Ovary (tissue), 9 donors: ENCODE measurements around the gene DLG1. TPM values are rescaled to one million over a fixed set of nuclear protein-coding genes. Genes with fewer than 3 reads are reported as not detected.

ENCODE experiments used
- DNase-seq, 5 donors: peaks; one replicate each; pipeline ENCODE4 v3.0.0-alpha.2; 2019 to 2020
- H3K27ac ChIP-seq, 2 donors: fragments of 200-600 bp; one replicate each; pipeline versions ENCODE4 v1.5.1 to v1.8.0; 2019 to 2022
- H3K27me3 ChIP-seq: fragments of 200-600 bp; one replicate; pipeline ENCODE4 v1.8.0; 2022
- H3K36me3 ChIP-seq: fragments of 200-600 bp; sonication (generic); one replicate; pipeline ENCODE4 v1.5.1; 2019
- H3K4me1 ChIP-seq: one replicate; pipeline ENCODE4 v1.8.1; 2013; ENCODE audit warnings: mild to moderate bottlenecking, moderate library complexity; ENCODE audit not compliant: insufficient read depth
- H3K4me3 ChIP-seq: fragments of 200-600 bp; sonication (generic); one replicate; pipeline ENCODE4 v1.5.1; 2017
- H3K9me3 ChIP-seq, 2 donors: fragments of 200-600 bp in 1 of 2; sonication (generic) in 1 of 2; one replicate each; pipeline versions ENCODE4 v1.5.1 to v1.8.1; 2013 to 2019; ENCODE audit warnings: mild to moderate bottlenecking in 1 of 2, moderate library complexity in 1 of 2
- CTCF ChIP-seq, 3 donors: fragments of 450-650 bp in 2 of 3; fragments of 200-600 bp in 1 of 3; IDR thresholded peaks; one replicate each; pipeline versions ENCODE4 v1.5.1 to v1.8.0; 2016 to 2022; ENCODE audit warnings: antibody characterized with exemption in 3 of 3, mild to moderate bottlenecking in 1 of 3
- EP300 ChIP-seq: sonication (generic); formaldehyde crosslinking; IDR thresholded peaks from one replicate; pipeline ENCODE4 v1.6.1; 2017; ENCODE audit warnings: antibody characterized with exemption
- POLR2A ChIP-seq: fragments of 450-650 bp; IDR thresholded peaks from one replicate; pipeline ENCODE4 v1.6.1; 2017; ENCODE audit warnings: antibody characterized with exemption, mild to moderate bottlenecking, moderate library complexity
- WGBS, 3 donors: extraction: QIAGEN DNeasy Blood & Tissue Kit in 1 of 3; methylation state at CpG; one replicate each; pipeline versions ENCODE4 v1.1.5 to v1.1.7; 2013 to 2017; 5-methylcytosine and 5-hydroxymethylcytosine counted together
- intact Hi-C, 4 donors: fragments of 100-400 bp; cut with DNase I; formaldehyde crosslinking; loops; one replicate each; pipeline versions ENCODE4 v1.11.0 to v1.15.1; 2022 to 2023
- microRNA-seq, 3 donors: library from miRNA; unstranded; fragments of <30 nt; microRNA quantifications; one replicate each; pipeline versions ENCODE4 to v1.2.0, GENCODE V29; 2019 to 2020
- polyA plus RNA-seq, 2 donors: library from polyadenylated mRNA; stranded (reverse); fragments of 200-250 nt in 1 of 2; fragments of 350-450 nt in 1 of 2; fragmentation: Illumina TruSeq in 1 of 2; extraction: RNeasy Lipid Tissue Mini Kit (QIAGEN cat#74804) in 1 of 2; gene quantifications; one replicate each; pipeline ENCODE4 v1.2.3, GENCODE V29; 2013 to 2014
- small RNA-seq: library from RNA; depleted of rRNA; stranded (forward); fragments of <200 nt; gene quantifications from one replicate; pipeline ENCODE3, GENCODE V24; 2016
- total RNA-seq, 7 donors: library from RNA; depleted of rRNA in 2 of 7; stranded (reverse); fragments of >200 nt in 2 of 7; fragmentation: NEBNext Ultra II Directional in 3 of 7; extraction: Animal tissue kit (Norgen Biotek cat#: 25700) in 3 of 7; gene quantifications; one replicate each; pipeline versions ENCODE4 v1.1.0 to v1.2.4, GENCODE V29; 2016 to 2023
- donor health status: DM: no; HTN: no; CAD: no; lungs with moderate emphysema.
- donor health status: DM: no; HTN: no; CAD: no.
- donor health status: Bipolar disorder and iron deficiency.
- donor health status: DM: yes; HTN: yes; CAD: no.
- donor health status: DM: no; HTN: no; CAD: no.
- donor health status: DM: yes; HTN: yes; CAD: no.

DLG1 gene
- total and polyA plus RNA-seq, 9 donors: 20.5 to 99.1 (median 62.5) TPM

GRCh38 chr3:196994056-196994455, 304.4 kb downstream of the DLG1 start:
- intact Hi-C loops: loop anchor here in 2 of 4 donors (10.0 kb wide), 2 partner anchors 191 to 511 kb away; no protein-coding TSS in a partner anchor
- 74 to 80% (median 75%) methylated on average over 16 of the region's 16 CpGs for WGBS, 3 donors
- no peaks in the 10 kb centered on the region for H3K9me3 ChIP-seq
- TF ChIP-seq CTCF (IDR thresholded peaks at IDR 0.05) (no peak), EP300 (no peak), POLR2A (no peak)
- H3K4me1 ChIP-seq: no peaks in the 10 kb centered on the region
- peak in 1 of 5 donors; percentile 19 for DNase-seq
- H3K27me3 ChIP-seq: no peaks in the 10 kb centered on the region
- H3K27ac ChIP-seq: no peak overlapping the region
- no peaks in the 10 kb centered on the region for H3K36me3 ChIP-seq
- H3K4me3 ChIP-seq: no peak overlapping the region

Small RNA genes lying within 50 kb of the gene (microRNA-seq; reads per million reads assigned to microRNA genes)
- gene MIR4797: 0 reads per million in 3 donors

Small RNA genes lying within 50 kb of the gene (small RNA-seq; reads per million reads assigned to genes)
- not detected for gene MIR4797
